ENCODE results near the gene NAA80.
"Not testable (repeated sequence)": the region's sequence is repeated elsewhere in the genome, so short reads cannot be mapped to it uniquely, and the experiment has no call there.

Gene NAA80

DNA sequence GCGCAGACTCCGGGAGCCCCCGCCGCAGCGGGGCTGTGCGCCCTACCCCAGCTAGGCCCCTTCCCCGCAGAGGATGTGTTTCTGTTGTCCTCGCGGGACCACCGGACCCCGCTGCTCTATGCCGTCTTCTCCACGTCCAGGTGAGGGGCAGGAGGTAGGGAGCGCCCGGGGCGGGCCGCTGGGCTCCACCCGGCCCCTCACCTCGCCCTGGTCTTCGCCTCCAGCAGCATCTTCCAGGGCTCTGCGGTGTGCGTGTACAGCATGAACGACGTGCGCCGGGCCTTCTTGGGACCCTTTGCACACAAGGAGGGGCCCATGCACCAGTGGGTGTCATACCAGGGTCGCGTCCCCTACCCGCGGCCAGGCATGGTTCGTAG is 25.5 kb downstream of the NAA80 start:
- peaks cover 45% of the 10 kb centered on the region for H3K27me3 ChIP-seq (ENCODE audit: control insufficient read depth, low read length)
- no peaks in the 10 kb centered on the region for H3K36me3 ChIP-seq (ENCODE audit: control insufficient read depth, low read length)
- no peak overlapping the region for H3K27ac ChIP-seq (ENCODE audit: low read depth, low read length)
- H3F3A ChIP-seq (ENCODE audit: control insufficient read depth, insufficient read depth): no peaks in the 10 kb centered on the region
- H3K79me2 ChIP-seq (ENCODE audit: control insufficient read depth, low read length): no peaks in the 10 kb centered on the region
- no peaks in the 10 kb centered on the region for H3K9me2 ChIP-seq (replicated peaks; ENCODE audit: control insufficient read depth, low read length)
- H4K20me1 ChIP-seq (ENCODE audit: control insufficient read depth, insufficient read depth, low read depth, low read length): no peaks in the 10 kb centered on the region
- no peak overlapping the region for H3K4me3 ChIP-seq (ENCODE audit: low read length)
- H3K9me3 ChIP-seq (ENCODE audit: control insufficient read depth, insufficient read depth, low read length): no peaks in the 10 kb centered on the region
- H3K4me1 ChIP-seq (ENCODE audit: control insufficient read depth, low read length): peaks cover 13% of the 10 kb centered on the region
- no peak for TF ChIP-seq EZH2phosphoT487 (IDR thresholded peaks at IDR 0.05; ENCODE audit: borderline replicate concordance, low read length)
- TF ChIP-seq, protein P1, sequence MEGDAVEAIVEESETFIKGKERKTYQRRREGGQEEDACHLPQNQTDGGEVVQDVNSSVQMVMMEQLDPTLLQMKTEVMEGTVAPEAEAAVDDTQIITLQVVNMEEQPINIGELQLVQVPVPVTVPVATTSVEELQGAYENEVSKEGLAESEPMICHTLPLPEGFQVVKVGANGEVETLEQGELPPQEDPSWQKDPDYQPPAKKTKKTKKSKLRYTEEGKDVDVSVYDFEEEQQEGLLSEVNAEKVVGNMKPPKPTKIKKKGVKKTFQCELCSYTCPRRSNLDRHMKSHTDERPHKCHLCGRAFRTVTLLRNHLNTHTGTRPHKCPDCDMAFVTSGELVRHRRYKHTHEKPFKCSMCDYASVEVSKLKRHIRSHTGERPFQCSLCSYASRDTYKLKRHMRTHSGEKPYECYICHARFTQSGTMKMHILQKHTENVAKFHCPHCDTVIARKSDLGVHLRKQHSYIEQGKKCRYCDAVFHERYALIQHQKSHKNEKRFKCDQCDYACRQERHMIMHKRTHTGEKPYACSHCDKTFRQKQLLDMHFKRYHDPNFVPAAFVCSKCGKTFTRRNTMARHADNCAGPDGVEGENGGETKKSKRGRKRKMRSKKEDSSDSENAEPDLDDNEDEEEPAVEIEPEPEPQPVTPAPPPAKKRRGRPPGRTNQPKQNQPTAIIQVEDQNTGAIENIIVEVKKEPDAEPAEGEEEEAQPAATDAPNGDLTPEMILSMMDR (IDR thresholded peaks at IDR 0.05; ENCODE audit: low read depth, low read length, poor library complexity, severe bottlenecking): no peak
- H3K4me2 ChIP-seq (ENCODE audit: low read length): peak overlapping the region; percentile 50; the same call in 1 of the 2 replicates

DNA sequence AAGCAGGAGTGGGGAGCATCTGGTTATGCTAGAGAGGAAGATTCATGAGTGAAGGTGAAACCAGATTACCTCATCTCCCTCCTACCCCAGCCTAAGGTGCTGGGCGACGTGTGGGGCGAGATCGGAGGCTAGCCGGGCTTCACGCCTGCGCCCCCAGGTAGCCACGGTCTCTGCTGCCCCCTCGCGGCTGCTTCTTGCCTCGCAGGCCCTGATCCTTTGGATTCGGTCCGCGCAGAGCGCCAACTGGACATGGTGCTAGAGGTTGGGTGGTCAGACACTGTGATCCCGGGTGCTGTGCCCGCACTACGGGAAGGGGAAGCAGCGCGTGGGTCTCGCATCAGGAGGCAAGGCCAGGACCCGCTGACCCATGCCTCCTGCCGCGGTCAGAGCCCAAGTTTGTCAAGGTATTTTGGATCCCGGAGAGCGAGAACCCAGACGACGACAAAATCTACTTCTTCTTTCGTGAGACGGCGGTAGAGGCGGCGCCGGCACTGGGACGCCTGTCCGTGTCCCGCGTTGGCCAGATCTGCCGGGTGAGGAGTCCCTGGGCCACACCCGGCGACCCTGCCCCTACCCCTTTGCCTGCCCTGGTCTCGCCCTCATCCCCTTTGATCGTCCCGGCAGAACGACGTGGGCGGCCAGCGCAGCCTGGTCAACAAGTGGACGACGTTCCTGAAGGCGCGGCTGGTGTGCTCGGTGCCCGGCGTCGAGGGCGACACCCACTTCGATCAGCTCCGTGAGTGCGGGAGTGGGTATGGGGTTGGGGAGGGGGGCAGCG is 26.1 kb downstream of the NAA80 start:
- H3K4me2 ChIP-seq (ENCODE audit: low read length): peak overlapping the region; percentile 50
- H3K79me2 ChIP-seq (ENCODE audit: control insufficient read depth, low read length): no peaks in the 10 kb centered on the region
- no peaks in the 10 kb centered on the region for H3F3A ChIP-seq (ENCODE audit: control insufficient read depth, insufficient read depth)
- H3K27ac ChIP-seq (ENCODE audit: low read depth, low read length): no peak overlapping the region
- H3K9me2 ChIP-seq (replicated peaks; ENCODE audit: control insufficient read depth, low read length): no peaks in the 10 kb centered on the region
- H3K27me3 ChIP-seq (ENCODE audit: control insufficient read depth, low read length): peaks cover 50% of the 10 kb centered on the region
- no peaks in the 10 kb centered on the region for H4K20me1 ChIP-seq (ENCODE audit: control insufficient read depth, insufficient read depth, low read depth, low read length)
- H3K9me3 ChIP-seq (ENCODE audit: control insufficient read depth, insufficient read depth, low read length): no peaks in the 10 kb centered on the region
- TF ChIP-seq EZH2phosphoT487 (IDR thresholded peaks at IDR 0.05; ENCODE audit: borderline replicate concordance, low read length): no peak
- TF ChIP-seq, protein P1 (IDR thresholded peaks at IDR 0.05; ENCODE audit: low read depth, low read length, poor library complexity, severe bottlenecking): peak; percentile 94
- H3K36me3 ChIP-seq (ENCODE audit: control insufficient read depth, low read length): no peaks in the 10 kb centered on the region
- H3K4me1 ChIP-seq (ENCODE audit: control insufficient read depth, low read length): peaks cover 13% of the 10 kb centered on the region
- peak overlapping the region; percentile 21; the same call in 1 of the 2 replicates for H3K4me3 ChIP-seq (ENCODE audit: low read length)

DNA sequence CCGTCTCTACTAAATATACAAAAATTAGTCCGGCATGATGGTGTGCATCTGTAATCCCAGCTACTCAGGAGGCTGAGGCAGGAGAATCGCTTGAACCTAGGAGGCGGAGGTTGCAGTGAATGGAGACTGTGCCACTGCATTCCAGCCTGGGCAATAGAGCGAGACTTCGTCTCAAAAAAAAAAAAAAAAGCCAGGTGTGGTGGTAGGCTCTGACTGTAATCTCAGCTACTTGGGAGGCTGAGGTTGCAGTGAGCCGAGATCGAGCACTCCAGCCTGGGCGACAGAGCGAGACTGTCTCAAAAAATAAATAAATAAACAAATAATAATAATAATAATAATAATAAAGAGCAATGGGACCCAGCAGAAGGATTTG is 26.7 kb downstream of the NAA80 start:
- not testable (repeated sequence) for H3K27ac ChIP-seq (ENCODE audit: low read depth, low read length)

GRCh38 chr3:50271314-50271936 is 27.8 kb downstream of the NAA80 start:
- Histone ChIP-seq H3F3A (ENCODE audit: control insufficient read depth, insufficient read depth) (no peaks in the 10 kb centered on the region), H3K4me1 (ENCODE audit: control insufficient read depth, low read length) (peaks cover 13% of the 10 kb centered on the region), H3K27me3 (ENCODE audit: control insufficient read depth, low read length) (peaks cover 63% of the 10 kb centered on the region), H4K20me1 (ENCODE audit: control insufficient read depth, insufficient read depth, low read depth, low read length) (no peaks in the 10 kb centered on the region), H3K36me3 (ENCODE audit: control insufficient read depth, low read length) (no peaks in the 10 kb centered on the region), H3K4me2 (ENCODE audit: low read length) (no peak overlapping the region), H3K27ac (ENCODE audit: low read depth, low read length) (no peak overlapping the region), H3K9me2 (replicated peaks; ENCODE audit: control insufficient read depth, low read length) (no peaks in the 10 kb centered on the region), H3K79me2 (ENCODE audit: control insufficient read depth, low read length) (no peaks in the 10 kb centered on the region), H3K4me3 (ENCODE audit: low read length) (no peak overlapping the region), H3K9me3 (ENCODE audit: control insufficient read depth, insufficient read depth, low read length) (no peaks in the 10 kb centered on the region)
- TF ChIP-seq, protein P1 (IDR thresholded peaks at IDR 0.05; ENCODE audit: low read depth, low read length, poor library complexity, severe bottlenecking): no peak
- TF ChIP-seq EZH2phosphoT487 (IDR thresholded peaks at IDR 0.05; ENCODE audit: borderline replicate concordance, low read length): no peak

More for the DNA sequence above, 26.7 kb downstream of the NAA80 start:
- H3F3A ChIP-seq (ENCODE audit: control insufficient read depth, insufficient read depth); H3K79me2 ChIP-seq (ENCODE audit: control insufficient read depth, low read length); H3K36me3 ChIP-seq (ENCODE audit: control insufficient read depth, low read length); H3K9me2 ChIP-seq (replicated peaks; ENCODE audit: control insufficient read depth, low read length); H3K4me3 ChIP-seq (ENCODE audit: low read length); H4K20me1 ChIP-seq (ENCODE audit: control insufficient read depth, insufficient read depth, low read depth, low read length); H3K9me3 ChIP-seq (ENCODE audit: control insufficient read depth, insufficient read depth, low read length): not testable (repeated sequence)
- Histone ChIP-seq H3K4me2 (ENCODE audit: low read length) (peak overlapping the region; percentile 50; the same call in 1 of the 2 replicates), H3K27me3 (ENCODE audit: control insufficient read depth, low read length) (peaks cover 52% of the 10 kb centered on the region), H3K4me1 (ENCODE audit: control insufficient read depth, low read length) (peaks cover 13% of the 10 kb centered on the region)

Data from DOHH2 (cell line).